ENCODE measurements around the gene SCRG1.

Gene SCRG1

GRCh38 chr4:173365359-173365996, 33.4 kb downstream of the SCRG1 start:
- Mint-ChIP-seq H3K36me3 (ENCODE audit: low read depth) (peaks cover 4% of the 10 kb centered on the region), H3K9me3 (no peaks in the 10 kb centered on the region), H3K27me3 (no peaks in the 10 kb centered on the region), H3K4me3 (no peak overlapping the region), H3K4me1 (ENCODE audit: low read depth) (peaks cover 5% of the 10 kb centered on the region), H3K27ac (no peak overlapping the region)
- intact Hi-C loops (cut with micrococcal nuclease) = no loop called here

- Mint-ChIP-seq H3K36me3 (ENCODE audit: low read depth) (no peaks in the 10 kb centered on the region), H3K9me3 (no peaks in the 10 kb centered on the region), H3K27ac (no peak overlapping the region), H3K4me3 (no peak overlapping the region), H3K27me3 (no peaks in the 10 kb centered on the region), H3K4me1 (ENCODE audit: low read depth) (no peaks in the 10 kb centered on the region)
- intact Hi-C loops (cut with micrococcal nuclease) = no loop called here
Observed at GRCh38 chr4:173362666-173363065, 36.2 kb downstream of the SCRG1 start.

GRCh38 chr4:173360587-173361221, 38.2 kb downstream of the SCRG1 start:
- Mint-ChIP-seq H3K27me3 (no peaks in the 10 kb centered on the region), H3K4me1 (ENCODE audit: low read depth) (no peaks in the 10 kb centered on the region), H3K36me3 (ENCODE audit: low read depth) (no peaks in the 10 kb centered on the region), H3K9me3 (no peaks in the 10 kb centered on the region), H3K27ac (no peak overlapping the region), H3K4me3 (no peak overlapping the region)
- intact Hi-C loops (cut with micrococcal nuclease) = no loop called here

- Mint-ChIP-seq H3K27ac (no peak overlapping the region), H3K9me3 (no peaks in the 10 kb centered on the region), H3K36me3 (ENCODE audit: low read depth) (no peaks in the 10 kb centered on the region), H3K4me1 (ENCODE audit: low read depth) (no peaks in the 10 kb centered on the region), H3K4me3 (no peak overlapping the region), H3K27me3 (no peaks in the 10 kb centered on the region)
- intact Hi-C loops (cut with micrococcal nuclease) = no loop called here
Observed at GRCh38 chr4:173357939-173358338, 41.0 kb downstream of the SCRG1 start.

GRCh38 chr4:173347467-173347866, 51.4 kb downstream of the SCRG1 start:
- H3K4me3 Mint-ChIP-seq = no peak overlapping the region
- no peaks in the 10 kb centered on the region for H3K36me3 Mint-ChIP-seq (ENCODE audit: low read depth)
- H3K27ac Mint-ChIP-seq = no peak overlapping the region
- no peaks in the 10 kb centered on the region for H3K27me3 Mint-ChIP-seq
- H3K4me1 Mint-ChIP-seq (ENCODE audit: low read depth) = peaks cover 10% of the 10 kb centered on the region
- peaks cover 8% of the 10 kb centered on the region for H3K9me3 Mint-ChIP-seq
- intact Hi-C loops (cut with micrococcal nuclease) = no loop called here

- peaks cover 8% of the 10 kb centered on the region for H3K9me3 Mint-ChIP-seq
- H3K4me3 Mint-ChIP-seq = no peak overlapping the region
- H3K4me1 Mint-ChIP-seq (ENCODE audit: low read depth) = peaks cover 10% of the 10 kb centered on the region
- H3K27ac Mint-ChIP-seq = no peak overlapping the region
- no peaks in the 10 kb centered on the region for H3K36me3 Mint-ChIP-seq (ENCODE audit: low read depth)
- intact Hi-C loops (cut with micrococcal nuclease) = no loop called here
- no peaks in the 10 kb centered on the region for H3K27me3 Mint-ChIP-seq
Observed at GRCh38 chr4:173346074-173346473, 52.8 kb downstream of the SCRG1 start.

GRCh38 chr4:173345648-173346047, 53.3 kb downstream of the SCRG1 start:
- H3K9me3 Mint-ChIP-seq = peaks cover 5% of the 10 kb centered on the region
- H3K36me3 Mint-ChIP-seq (ENCODE audit: low read depth) = no peaks in the 10 kb centered on the region
- H3K4me3 Mint-ChIP-seq = peak overlapping the region; percentile 41
- intact Hi-C loops (cut with micrococcal nuclease) = no loop called here
- H3K27me3 Mint-ChIP-seq = no peaks in the 10 kb centered on the region
- H3K27ac Mint-ChIP-seq = peak overlapping the region; percentile 14
- peaks cover 10% of the 10 kb centered on the region for H3K4me1 Mint-ChIP-seq (ENCODE audit: low read depth)

- H3K9me3 Mint-ChIP-seq = no peaks in the 10 kb centered on the region
- H3K4me1 Mint-ChIP-seq (ENCODE audit: low read depth) = peaks cover 10% of the 10 kb centered on the region
- intact Hi-C loops (cut with micrococcal nuclease) = no loop called here
Observed at GRCh38 chr4:173343832-173344397, 55.0 kb downstream of the SCRG1 start.

GRCh38 chr4:173337463-173337862, 61.5 kb downstream of the SCRG1 start:
- intact Hi-C loops (cut with micrococcal nuclease) = no loop called here
- no peak overlapping the region for H3K4me3 Mint-ChIP-seq
- no peak overlapping the region for H3K27ac Mint-ChIP-seq

More at GRCh38 chr4:173343832-173344397, 55.0 kb downstream of the SCRG1 start:
- no peaks in the 10 kb centered on the region for H3K27me3 Mint-ChIP-seq
- H3K4me3 Mint-ChIP-seq = no peak overlapping the region
- no peak overlapping the region for H3K27ac Mint-ChIP-seq
- H3K36me3 Mint-ChIP-seq (ENCODE audit: low read depth) = no peaks in the 10 kb centered on the region

GRCh38 chr4:173334891-173335752, 63.8 kb downstream of the SCRG1 start:
- Mint-ChIP-seq H3K36me3 (ENCODE audit: low read depth) (peaks cover 27% of the 10 kb centered on the region), H3K27ac (peak overlapping the region; percentile 100), H3K4me3 (peak overlapping the region; percentile 99), H3K9me3 (no peaks in the 10 kb centered on the region), H3K4me1 (ENCODE audit: low read depth) (peaks cover 26% of the 10 kb centered on the region), H3K27me3 (no peaks in the 10 kb centered on the region)
- intact Hi-C loops (cut with micrococcal nuclease) = loop anchor here (1.0 kb wide), 1 partner anchor 35 kb away; the partner anchor contains the start of gene SAP30

More at GRCh38 chr4:173337463-173337862, 61.5 kb downstream of the SCRG1 start:
- H3K4me1 Mint-ChIP-seq (ENCODE audit: low read depth) = peaks cover 20% of the 10 kb centered on the region
- no peaks in the 10 kb centered on the region for H3K9me3 Mint-ChIP-seq
- H3K27me3 Mint-ChIP-seq = no peaks in the 10 kb centered on the region
- H3K36me3 Mint-ChIP-seq (ENCODE audit: low read depth) = peaks cover 20% of the 10 kb centered on the region

Data from dendritic cell treated with granulocyte-macrophage colony-stimulating factor and Interleukin-4, amounts not matched to agents 40 ng/mL and 50 ng/mL, for 4 days (primary cell).